ENCODE data around the gene ABCB6.

Gene ABCB6

GRCh38 chr2:219165058-219165911 is 53.5 kb downstream of the ABCB6 start:
- Histone ChIP-seq H3K36me3 (ENCODE audit: control insufficient read depth, insufficient read depth, low read length) (no peaks in the 10 kb centered on the region), H3K9ac (no peak overlapping the region), H3K9me3 (ENCODE audit: control insufficient read depth, low read length) (no peaks in the 10 kb centered on the region), H2AFZ (no peak overlapping the region), H3K4me2 (ENCODE audit: low read length) (no peak overlapping the region), H3K4me1 (peaks cover 3% of the 10 kb centered on the region), H3K4me3 (ENCODE audit: low read depth, low read length) (no peak overlapping the region), H3K27me3 (ENCODE audit: control insufficient read depth, insufficient read depth, low read length) (no peaks in the 10 kb centered on the region), H3K27ac (no peak overlapping the region), H3K79me2 (no peaks in the 10 kb centered on the region)
- TF ChIP-seq, protein P1, sequence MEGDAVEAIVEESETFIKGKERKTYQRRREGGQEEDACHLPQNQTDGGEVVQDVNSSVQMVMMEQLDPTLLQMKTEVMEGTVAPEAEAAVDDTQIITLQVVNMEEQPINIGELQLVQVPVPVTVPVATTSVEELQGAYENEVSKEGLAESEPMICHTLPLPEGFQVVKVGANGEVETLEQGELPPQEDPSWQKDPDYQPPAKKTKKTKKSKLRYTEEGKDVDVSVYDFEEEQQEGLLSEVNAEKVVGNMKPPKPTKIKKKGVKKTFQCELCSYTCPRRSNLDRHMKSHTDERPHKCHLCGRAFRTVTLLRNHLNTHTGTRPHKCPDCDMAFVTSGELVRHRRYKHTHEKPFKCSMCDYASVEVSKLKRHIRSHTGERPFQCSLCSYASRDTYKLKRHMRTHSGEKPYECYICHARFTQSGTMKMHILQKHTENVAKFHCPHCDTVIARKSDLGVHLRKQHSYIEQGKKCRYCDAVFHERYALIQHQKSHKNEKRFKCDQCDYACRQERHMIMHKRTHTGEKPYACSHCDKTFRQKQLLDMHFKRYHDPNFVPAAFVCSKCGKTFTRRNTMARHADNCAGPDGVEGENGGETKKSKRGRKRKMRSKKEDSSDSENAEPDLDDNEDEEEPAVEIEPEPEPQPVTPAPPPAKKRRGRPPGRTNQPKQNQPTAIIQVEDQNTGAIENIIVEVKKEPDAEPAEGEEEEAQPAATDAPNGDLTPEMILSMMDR (IDR thresholded peaks at IDR 0.05): no peak

DNA sequence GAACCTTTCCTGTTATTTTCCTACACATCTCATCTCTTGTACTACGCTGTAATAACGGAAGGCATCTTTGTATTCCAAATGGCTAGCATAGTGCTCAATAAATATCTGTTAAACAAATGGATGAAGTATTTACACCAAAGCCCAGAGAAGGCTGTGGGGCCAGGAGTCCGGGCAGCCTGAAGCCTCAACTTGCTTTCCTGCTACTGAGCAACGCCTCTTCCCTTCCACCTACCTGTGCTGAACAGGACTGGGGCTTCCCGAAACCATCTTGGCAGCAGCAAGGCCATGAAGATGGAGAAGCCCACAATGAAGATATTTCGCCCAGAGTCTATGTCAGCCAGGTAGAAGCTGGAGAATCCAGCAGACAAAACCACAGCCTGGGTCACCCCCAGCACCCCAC is 55.6 kb downstream of the ABCB6 start:
- Histone ChIP-seq H2AFZ (no peak overlapping the region), H3K4me1 (peaks cover 5% of the 10 kb centered on the region), H3K4me3 (ENCODE audit: low read depth, low read length) (no peak overlapping the region), H3K27me3 (ENCODE audit: control insufficient read depth, insufficient read depth, low read length) (no peaks in the 10 kb centered on the region), H3K79me2 (no peaks in the 10 kb centered on the region), H3K36me3 (ENCODE audit: control insufficient read depth, insufficient read depth, low read length) (no peaks in the 10 kb centered on the region), H3K9ac (no peak overlapping the region), H3K27ac (no peak overlapping the region), H3K4me2 (ENCODE audit: low read length) (no peak overlapping the region), H3K9me3 (ENCODE audit: control insufficient read depth, low read length) (no peaks in the 10 kb centered on the region)
- TF ChIP-seq, protein P1 (IDR thresholded peaks at IDR 0.05): no peak

DNA sequence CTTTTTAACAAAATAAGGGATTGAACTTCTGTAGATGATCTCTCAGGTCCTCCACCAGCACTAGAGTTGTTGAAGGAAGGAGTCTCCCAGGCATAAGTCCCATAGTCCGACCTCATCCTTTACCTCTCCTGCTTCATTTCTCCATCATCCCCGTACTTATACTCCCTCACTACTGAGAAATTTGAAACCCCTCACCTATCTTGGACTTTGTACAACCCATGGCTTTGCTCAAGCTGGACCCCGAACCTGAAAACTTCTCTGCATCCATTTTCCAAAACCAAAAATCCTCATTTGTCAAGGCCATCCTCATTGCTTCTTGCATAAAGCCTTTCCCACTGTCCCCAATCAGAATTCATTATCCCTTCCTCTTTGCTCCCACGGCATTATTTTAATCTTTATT is 57.7 kb downstream of the ABCB6 start:
- H3K79me2 ChIP-seq: no peaks in the 10 kb centered on the region
- TF ChIP-seq, protein P1 (IDR thresholded peaks at IDR 0.05): no peak
- H3K4me1 ChIP-seq: peaks cover 5% of the 10 kb centered on the region
- H3K9ac ChIP-seq: no peak overlapping the region
- H2AFZ ChIP-seq: peak overlapping the region; percentile 90
- H3K27me3 ChIP-seq (ENCODE audit: control insufficient read depth, insufficient read depth, low read length): no peaks in the 10 kb centered on the region
- no peaks in the 10 kb centered on the region for H3K36me3 ChIP-seq (ENCODE audit: control insufficient read depth, insufficient read depth, low read length)
- H3K4me2 ChIP-seq (ENCODE audit: low read length): peak overlapping the region; percentile 88
- H3K4me3 ChIP-seq (ENCODE audit: low read depth, low read length): peak overlapping the region; percentile 64
- no peak overlapping the region for H3K27ac ChIP-seq
- no peaks in the 10 kb centered on the region for H3K9me3 ChIP-seq (ENCODE audit: control insufficient read depth, low read length)

DNA sequence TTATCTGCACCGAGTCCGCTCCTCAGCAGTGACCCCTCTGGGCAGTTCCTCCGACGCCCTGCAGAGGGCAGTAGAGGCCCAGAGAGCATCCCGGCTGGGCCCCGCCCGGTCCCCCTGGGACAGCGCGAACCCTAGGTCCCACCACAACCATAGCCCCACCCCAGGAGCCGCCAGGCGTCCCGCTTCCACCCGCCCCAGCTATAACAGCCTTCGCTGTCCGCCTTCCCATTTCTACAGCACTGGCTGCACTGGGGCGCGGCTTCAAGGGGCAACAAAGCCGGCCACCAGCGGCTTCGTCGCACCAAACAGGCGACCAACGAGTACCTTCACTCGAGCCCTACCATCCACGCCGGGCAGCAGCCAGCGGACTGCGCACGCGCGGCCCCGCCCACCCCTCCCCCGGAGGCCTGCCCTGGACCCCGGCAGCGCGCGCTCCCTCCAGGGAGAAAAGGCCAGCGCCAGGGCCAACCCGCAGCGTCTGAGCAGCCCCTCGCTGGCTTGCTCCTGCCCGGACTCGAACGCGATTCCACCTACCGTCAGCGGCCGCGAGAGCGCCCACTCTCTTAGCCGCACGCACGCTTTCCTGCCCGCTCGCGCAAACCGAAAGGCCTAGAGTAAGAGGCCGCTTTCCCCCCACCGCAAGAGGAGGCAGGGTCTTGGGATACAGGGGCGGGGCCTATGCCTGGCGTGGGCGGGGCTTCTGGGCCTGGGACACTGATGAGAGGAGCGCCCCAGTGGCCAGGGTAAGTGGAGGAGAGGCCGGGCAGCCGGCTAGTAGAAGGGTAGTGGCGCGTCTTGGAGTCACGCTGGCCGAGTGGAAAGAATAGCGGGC is 58.4 kb downstream of the ABCB6 start, which contains the start of gene NHEJ1:
NHEJ1 (minus strand) TSS at position 630 of the 832 bp plus-strand sequence. CDS start 2,453 bp downstream, outside the sequence.
- H3K27ac ChIP-seq: peak within 1 kb of the TSS; percentile 81
- no peak within 1 kb of the TSS for H3K9ac ChIP-seq
- H3K9me3 ChIP-seq (ENCODE audit: control insufficient read depth, low read length): no peaks in the 10 kb centered on the region
- H3K4me3 ChIP-seq (ENCODE audit: low read depth, low read length): peak within 1 kb of the TSS; percentile 64
- H3K27me3 ChIP-seq (ENCODE audit: control insufficient read depth, insufficient read depth, low read length): no peaks in the 10 kb centered on the region
- peaks cover 5% of the 10 kb centered on the region for H3K4me1 ChIP-seq
- TF ChIP-seq, protein P1 (IDR thresholded peaks at IDR 0.05): peak; percentile 100
- H3K79me2 ChIP-seq: no peaks in the 10 kb centered on the region
- peak within 1 kb of the TSS; percentile 90 for H2AFZ ChIP-seq
- no peaks in the 10 kb centered on the region for H3K36me3 ChIP-seq (ENCODE audit: control insufficient read depth, insufficient read depth, low read length)
- H3K4me2 ChIP-seq (ENCODE audit: low read length): peak within 1 kb of the TSS; percentile 88
